WI38 (cell line): ENCODE data around the gene CC2D2A.

Source experiments
- H3K4me3 ChIP-seq: 2 replicates; pipeline ENCODE4 v1.5.1; 2011; ENCODE audit warnings: low read depth, mild to moderate bottlenecking, control low read depth, low read length
- CTCF ChIP-seq: IDR thresholded peaks from 2 replicates; pipeline ENCODE4 v1.5.1; 2012; ENCODE audit warnings: low read depth, mild to moderate bottlenecking, control low read depth, low read length

The CC2D2A gene

GRCh38 chr4:15533817-15534216, 64.1 kb downstream of the CC2D2A start:
- no peak overlapping the region for H3K4me3 ChIP-seq
- TF ChIP-seq CTCF = no peak

DNA sequence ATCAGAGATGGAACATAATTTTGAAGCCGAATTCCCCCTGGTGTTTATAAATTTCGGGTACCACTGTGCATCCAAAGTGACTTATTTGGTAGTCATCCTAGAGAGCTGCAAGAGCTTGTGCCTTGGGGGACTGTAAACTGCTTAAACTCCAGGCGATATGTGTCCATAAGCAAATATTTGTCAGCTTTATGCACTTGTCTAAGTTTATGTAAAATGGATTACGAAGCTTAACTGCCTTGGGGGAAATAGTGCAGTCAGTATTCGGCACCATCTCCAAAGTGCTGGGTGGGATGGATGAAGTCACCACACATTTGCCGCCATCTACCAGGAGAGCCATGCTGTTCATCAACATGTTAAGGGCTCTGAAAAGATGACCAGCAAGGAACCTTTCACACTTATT, 65.9 kb downstream of the CC2D2A start:
- no peak for TF ChIP-seq CTCF
- no peak overlapping the region for H3K4me3 ChIP-seq

GRCh38 chr4:15536552-15537499, 67.1 kb downstream of the CC2D2A start:
- TF ChIP-seq CTCF = no peak
- H3K4me3 ChIP-seq = no peak overlapping the region

- H3K4me3 ChIP-seq = no peak overlapping the region
- no peak for TF ChIP-seq CTCF
Observed at GRCh38 chr4:15541941-15542340, 72.3 kb downstream of the CC2D2A start.

DNA sequence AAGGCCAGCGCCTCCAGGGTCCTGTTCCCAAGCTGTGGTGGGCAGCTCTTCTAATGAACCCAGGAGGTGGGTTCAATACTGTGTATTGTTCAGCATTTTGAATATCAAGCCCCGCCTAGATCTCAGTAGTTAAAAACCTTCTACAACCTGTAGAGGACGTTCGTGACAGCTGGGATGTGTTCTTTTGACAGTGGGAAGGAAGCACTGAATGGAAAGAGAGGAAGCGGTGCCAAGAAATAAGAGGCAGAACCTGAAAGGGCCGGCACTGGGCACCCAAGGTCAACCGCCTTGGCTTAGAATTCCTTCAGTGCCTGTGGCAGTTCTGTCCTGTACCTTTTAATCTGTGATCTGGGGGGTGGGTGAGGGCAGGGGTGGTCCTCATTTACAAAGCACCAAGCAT, 73.1 kb downstream of the CC2D2A start:
- H3K4me3 ChIP-seq = no peak overlapping the region
- TF ChIP-seq CTCF = no peak

DNA sequence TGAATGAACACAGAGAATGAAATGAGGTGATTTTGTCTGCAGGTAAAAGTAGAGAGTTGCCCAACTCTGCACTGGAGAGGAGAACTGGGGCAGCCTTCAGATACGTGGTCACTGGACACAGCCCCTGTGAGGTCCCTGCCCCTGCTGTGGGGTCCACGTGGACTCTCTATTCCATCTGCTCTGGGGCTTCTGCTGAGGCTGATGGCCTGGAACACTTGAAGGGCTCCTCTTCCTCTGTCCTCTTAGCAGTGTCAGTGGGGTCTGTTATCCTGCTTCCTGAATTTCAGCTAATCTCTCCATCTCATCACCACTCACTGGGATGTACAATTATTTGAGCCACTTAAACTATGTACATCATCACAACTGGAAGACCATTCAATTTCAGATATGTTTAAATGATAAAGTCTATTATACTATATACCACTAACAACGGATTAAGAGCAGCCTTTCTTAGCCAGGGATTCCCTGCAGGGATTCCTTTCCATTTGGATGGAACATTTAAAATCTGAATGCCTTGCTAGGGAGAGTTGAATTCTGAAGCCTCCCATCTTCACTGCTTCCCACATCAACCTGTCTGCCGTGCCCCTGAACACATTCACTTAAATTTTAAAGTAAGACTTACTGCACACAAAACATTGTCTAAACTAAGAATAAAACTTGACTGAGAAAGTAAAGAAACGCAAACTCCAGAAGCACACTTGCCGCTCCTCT, 74.0 kb downstream of the CC2D2A start:
- TF ChIP-seq CTCF = no peak
- H3K4me3 ChIP-seq = no peak overlapping the region

DNA sequence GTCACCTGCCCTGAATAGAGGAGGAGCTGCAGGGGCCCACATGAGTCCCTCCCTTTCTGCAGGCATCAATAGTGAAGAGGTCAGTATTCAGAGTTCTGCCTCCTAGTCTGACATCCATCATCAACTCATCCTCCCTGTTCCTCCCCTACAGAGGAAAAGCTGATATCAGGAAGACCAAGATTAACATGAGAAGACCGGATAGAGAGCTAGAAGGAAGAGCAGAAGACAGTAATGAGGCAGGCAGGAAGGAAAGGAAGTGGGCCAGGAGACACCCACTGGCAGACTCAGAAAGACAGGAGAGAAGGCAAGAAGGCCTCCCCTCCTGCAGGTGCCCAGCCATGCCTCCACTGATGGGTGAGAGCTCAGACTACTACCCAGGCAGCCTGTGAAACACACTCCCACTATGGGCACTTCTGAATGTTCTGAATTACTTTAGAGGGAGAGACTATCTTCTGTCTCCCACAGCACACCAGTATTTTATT, 74.6 kb downstream of the CC2D2A start:
- no peak for TF ChIP-seq CTCF
- H3K4me3 ChIP-seq = no peak overlapping the region
